Thyroid gland (tissue), 4 donors: ENCODE results near the gene DPF3. TPM values are rescaled to one million over a fixed set of nuclear protein-coding genes. Genes with fewer than 3 reads are reported as not detected.

Source experiments
- DNase-seq, 2 donors: peaks; one replicate each; pipeline ENCODE4 v3.0.0-alpha.2; 2019
- H3K27ac ChIP-seq, 3 donors: fragments of 200-600 bp; sonication (generic); 1 replicate in 2 of 3; 2 replicates in 1 of 3; pipeline ENCODE4 v1.5.1; 2016 to 2019; ENCODE audit warnings: mild to moderate bottlenecking in 1 of 3, moderate library complexity in 1 of 3
- H3K27me3 ChIP-seq: fragments of 200-600 bp; sonication (generic); one replicate; pipeline ENCODE4 v1.5.1; 2019
- H3K36me3 ChIP-seq, 2 donors: fragments of 200-600 bp; sonication (generic); one replicate each; pipeline ENCODE4 v1.5.1; 2016 to 2019
- H3K4me1 ChIP-seq, 2 donors: fragments of 200-600 bp; sonication (generic); one replicate each; pipeline ENCODE4 v1.5.1; 2017 to 2019
- H3K4me3 ChIP-seq, 3 donors: fragments of 200-600 bp; sonication (generic); replicated peaks in 1 of 3; 1 replicate in 2 of 3; 2 replicates in 1 of 3; pipeline ENCODE4 v1.5.1; 2016; ENCODE audit warnings: mild to moderate bottlenecking in 1 of 3
- H3K9me3 ChIP-seq: fragments of 200-600 bp; sonication (generic); one replicate; pipeline ENCODE4 v1.5.1; 2017
- CTCF ChIP-seq, 6 experiments: fragments of 200-600 bp in 3 of 6; fragments of 450-650 bp in 3 of 6; sonication (generic) in 3 of 6; IDR thresholded peaks; one replicate each; pipeline ENCODE4 v1.5.1; 2016 to 2019; ENCODE audit warnings: antibody characterized with exemption in 6 of 6, mild to moderate bottlenecking in 2 of 6, inconsistent platforms in 1 of 6, moderate library complexity in 1 of 6
- POLR2A ChIP-seq, 2 donors: fragments of 450-650 bp; IDR thresholded peaks; one replicate each; pipeline ENCODE4 v1.6.1; 2017; ENCODE audit warnings: antibody characterized with exemption in 2 of 2, mild to moderate bottlenecking in 2 of 2, moderate library complexity in 1 of 2
- WGBS, 2 donors: methylation state at CpG; one replicate each; pipeline ENCODE4 v1.1.5; 2017; 5-methylcytosine and 5-hydroxymethylcytosine counted together
- intact Hi-C: fragments of 100-400 bp; cut with DNase I; formaldehyde crosslinking; loops from one replicate; pipeline ENCODE4 v1.15.1; 2023
- total RNA-seq, 4 donors: library from RNA; depleted of rRNA; stranded (reverse); fragments of >200 nt; gene quantifications; one replicate each; pipeline ENCODE4 v1.2.3, GENCODE V29; 2016

Gene DPF3
- total RNA-seq, 4 donors from 2014 or later = 0.27 to 3.3 (median 1.3) TPM

GRCh38 chr14:72869407-72870329 lies 24.2 kb downstream of the DPF3 start:
- no peak overlapping the region for H3K27ac ChIP-seq
- no peaks in the 10 kb centered on the region for H3K4me1 ChIP-seq
- H3K27me3 ChIP-seq = no peaks in the 10 kb centered on the region
- no peaks in the 10 kb centered on the region for H3K9me3 ChIP-seq
- TF ChIP-seq POLR2A (IDR thresholded peaks at IDR 0.05) = no peak
- no peak for TF ChIP-seq CTCF (IDR thresholded peaks at IDR 0.05)
- DNase-seq = no peak
- WGBS, 2 donors = 79 to 84% methylated on average over 8 of the region's 8 CpGs
- no peak overlapping the region for H3K4me3 ChIP-seq
- no peaks in the 10 kb centered on the region for H3K36me3 ChIP-seq
- intact Hi-C loops = no loop called here

DNA sequence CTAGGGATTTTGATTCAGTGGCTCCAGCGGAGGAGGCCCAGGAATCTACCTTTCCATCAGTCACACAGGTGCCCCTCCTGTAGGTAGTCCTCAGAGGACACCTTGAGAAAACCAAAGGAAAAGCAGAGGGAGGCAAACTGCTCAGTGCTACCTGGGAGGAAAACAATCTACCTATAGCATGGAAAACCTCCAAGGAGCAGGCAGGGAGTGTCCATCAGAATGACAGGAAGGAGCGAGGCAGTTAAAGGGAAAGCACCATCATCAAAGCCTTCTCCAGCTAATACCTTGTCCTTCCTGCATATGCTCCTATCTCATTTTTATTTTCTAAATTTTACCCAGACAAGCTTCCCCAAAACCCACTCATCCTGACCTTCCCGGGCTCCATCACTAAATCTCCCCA lies 25.4 kb downstream of the DPF3 start:
- intact Hi-C loops = no loop called here
- 96 to 99% methylated on average over 3 of the region's 3 CpGs for WGBS, 2 donors
- Histone ChIP-seq H3K27ac (no peak overlapping the region), H3K36me3 (no peaks in the 10 kb centered on the region), H3K27me3 (no peaks in the 10 kb centered on the region), H3K4me1 (no peaks in the 10 kb centered on the region), H3K9me3 (no peaks in the 10 kb centered on the region), H3K4me3 (no peak overlapping the region)
- TF ChIP-seq CTCF (IDR thresholded peaks at IDR 0.05) (no peak), POLR2A (IDR thresholded peaks at IDR 0.05) (no peak)
- no peak for DNase-seq

DNA sequence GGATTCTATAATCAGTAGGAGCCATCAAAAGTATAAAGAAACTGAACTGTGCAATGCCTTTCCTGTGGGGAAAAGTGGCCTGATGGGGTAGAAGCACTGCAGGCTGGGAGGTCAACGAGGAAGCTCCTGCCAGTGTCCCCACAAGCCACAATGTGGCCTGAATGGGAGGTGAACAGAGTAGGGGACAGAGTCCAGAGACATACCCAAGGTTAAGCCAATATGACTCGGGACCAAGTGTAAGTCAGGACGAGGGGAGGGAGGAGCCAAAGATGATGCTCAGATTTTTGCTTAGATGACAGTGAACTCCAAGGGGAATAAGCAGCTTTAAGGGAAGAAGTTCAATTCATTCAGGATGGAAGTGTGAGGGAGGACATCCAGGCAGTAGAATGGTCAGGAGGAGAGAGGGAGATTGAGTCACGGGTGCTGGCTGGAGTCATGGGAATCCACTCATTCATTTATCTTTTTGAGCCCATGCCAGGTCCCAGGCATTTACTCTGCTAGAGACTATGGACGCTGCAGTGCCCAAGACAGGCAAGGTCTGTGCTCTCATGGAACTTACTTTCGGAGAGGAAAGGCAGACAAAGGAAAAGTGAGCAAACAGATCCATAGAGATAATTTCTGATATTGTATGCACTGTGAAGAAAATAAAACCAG lies 29.1 kb downstream of the DPF3 start:
- Histone ChIP-seq H3K9me3 (no peaks in the 10 kb centered on the region), H3K27ac (no peak overlapping the region), H3K4me1 (no peaks in the 10 kb centered on the region), H3K36me3 (no peaks in the 10 kb centered on the region), H3K27me3 (no peaks in the 10 kb centered on the region), H3K4me3 (no peak overlapping the region)
- 79 to 86% methylated on average over 6 of the region's 6 CpGs for WGBS, 2 donors
- DNase-seq = no peak
- TF ChIP-seq CTCF (IDR thresholded peaks at IDR 0.05) (no peak), POLR2A (IDR thresholded peaks at IDR 0.05) (no peak)
- intact Hi-C loops = no loop called here

- 70 to 77% methylated on average over 7 of the region's 7 CpGs for WGBS, 2 donors
- intact Hi-C loops = no loop called here
- H3K9me3 ChIP-seq = no peaks in the 10 kb centered on the region
Observed at GRCh38 chr14:72863216-72864006, 30.5 kb downstream of the DPF3 start.

More at GRCh38 chr14:72863216-72864006, 30.5 kb downstream of the DPF3 start:
- DNase-seq = no peak
- H3K4me1 ChIP-seq = no peaks in the 10 kb centered on the region
- no peak overlapping the region for H3K27ac ChIP-seq
- TF ChIP-seq POLR2A (IDR thresholded peaks at IDR 0.05) = no peak
- TF ChIP-seq CTCF (IDR thresholded peaks at IDR 0.05) = no peak
- no peaks in the 10 kb centered on the region for H3K36me3 ChIP-seq
- H3K4me3 ChIP-seq = no peak overlapping the region
- no peaks in the 10 kb centered on the region for H3K27me3 ChIP-seq
